Heart right ventricle (tissue), 16 donors: ENCODE measurements around the gene SCN4B. TPM values are rescaled to one million over a fixed set of nuclear protein-coding genes. Genes with fewer than 3 reads are reported as not detected.

Experiments used
- ATAC-seq, 8 donors: fragments of 200-7000 bp; cut with Tn5 transposase; one replicate each; pipeline ENCODE4 v1.9.1; 2020; ENCODE audit warnings: mild to moderate bottlenecking in 8 of 8, moderate library complexity in 8 of 8, moderate number of reproducible peaks in 1 of 8
- DNase-seq, 2 donors: peaks; one replicate each; pipeline ENCODE4 v3.0.0-alpha.2; 2020
- H3K27ac ChIP-seq, 10 donors: fragments of 200-600 bp; sonication (generic) in 2 of 10; one replicate each; pipeline versions ENCODE4 v1.5.0 to v1.8.0; 2020 to 2022; ENCODE audit warnings: mild to moderate bottlenecking in 3 of 10
- H3K27me3 ChIP-seq, 7 donors: fragments of 200-600 bp; one replicate each; pipeline ENCODE4 v1.8.0; 2021 to 2022; ENCODE audit warnings: mild to moderate bottlenecking in 2 of 7
- H3K36me3 ChIP-seq, 9 donors: fragments of 200-600 bp; sonication (generic) in 1 of 9; one replicate each; pipeline versions ENCODE4 v1.5.0 to v1.8.0; 2020 to 2022; ENCODE audit warnings: mild to moderate bottlenecking in 2 of 9
- H3K4me1 ChIP-seq, 9 donors: fragments of 200-600 bp; sonication (generic) in 1 of 9; one replicate each; pipeline versions ENCODE4 v1.5.0 to v1.8.0; 2020 to 2022; ENCODE audit warnings: mild to moderate bottlenecking in 4 of 9
- H3K4me3 ChIP-seq, 10 donors: fragments of 200-600 bp; sonication (generic) in 2 of 10; one replicate each; pipeline versions ENCODE4 v1.5.0 to v1.8.0; 2020 to 2022; ENCODE audit warnings: mild to moderate bottlenecking in 7 of 10, moderate library complexity in 2 of 10
- H3K9me3 ChIP-seq, 11 donors: fragments of 200-600 bp in 10 of 11; sonication (generic) in 2 of 11; one replicate each; pipeline versions ENCODE4 v1.5.0 to v1.8.0; 2013 to 2022; ENCODE audit warnings: mild to moderate bottlenecking in 2 of 11, control low read depth in 1 of 11, moderate library complexity in 1 of 11
- WGBS, 2 donors: extraction: QIAGEN DNeasy Blood & Tissue Kit; methylation state at CpG; one replicate each; pipeline ENCODE4 v1.1.7; 2013; ENCODE audit warnings: inconsistent platforms in 1 of 2; 5-methylcytosine and 5-hydroxymethylcytosine counted together
- intact Hi-C, 10 donors: fragments of 100-400 bp; cut with DNase I; formaldehyde crosslinking; loops; one replicate each; pipeline versions ENCODE4 v1.11.1 to v1.14.2; 2022
- polyA plus RNA-seq, 2 donors: library from polyadenylated mRNA; stranded (reverse); fragments of 200-250 nt; gene quantifications; one replicate each; pipeline ENCODE4 v1.2.3, GENCODE V29; 2013
- total RNA-seq, 10 donors: library from RNA; stranded (reverse); fragmentation: NEBNext Ultra II Directional in 3 of 10; extraction: Animal tissue kit (Norgen Biotek cat#: 25700) in 3 of 10; gene quantifications; one replicate each; pipeline versions ENCODE4 v1.2.1 to v1.2.4, GENCODE V29; 2021 to 2023
- TF ChIP-seq, protein P1 (sequence below), 9 donors: fragments of 200-600 bp; sonication (generic) in 2 of 9; IDR thresholded peaks; one replicate each; pipeline versions ENCODE4 v1.5.0 to v1.8.0; 2021 to 2022; ENCODE audit warnings: antibody characterized with exemption in 9 of 9, mild to moderate bottlenecking in 5 of 9, moderate library complexity in 1 of 9
- donor health status: Arrhythmogenic right ventricular cardiomyopathy.
- donor health status: ischemic (EF 13 %, LVEDD 7.1; RV severe dilation, severe dysfunction).
- donor health status: healthy with polysubstance abuse.
- donor health status: DM: no; HTN: yes; CAD: no.
- donor health status: DM: no; HTN: no; CAD: no.
- donor health status: ischemic (EF 25% LVEDD 6.9; RV normal size, moderate dysfunction).
- donor health status: ischemic (EF 25% LVEDD 5.7; RV mildly dilated, moderate dysfunction).
- donor health status: healthy.
- donor health status: DM: yes; HTN: yes; CAD: no.
- donor health status: Ischemic cardiomyopathy.
- donor health status: ischemic (EF 35%, LVEDD 5.7; RV mildly dilated, moderate dysfunction).
- donor health status: nonischemic (EF 11% LVEDD 7.7; RV severe dilation, severe dysfunction).
- donor health status: DM: yes; HTN: yes; CAD: no.
- donor health status: PGD.
- donor health status: ischemic (EF 29% LVEDD 5.4; RV normal size, mild dysfunction).
- donor health status: nonischemic (EF 23%, LVEDD 6.1; RV moderate dilation, normal function).

SCN4B gene
- total and polyA plus RNA-seq, 12 donors = 5.4 to 17.5 (median 9.2) TPM

DNA sequence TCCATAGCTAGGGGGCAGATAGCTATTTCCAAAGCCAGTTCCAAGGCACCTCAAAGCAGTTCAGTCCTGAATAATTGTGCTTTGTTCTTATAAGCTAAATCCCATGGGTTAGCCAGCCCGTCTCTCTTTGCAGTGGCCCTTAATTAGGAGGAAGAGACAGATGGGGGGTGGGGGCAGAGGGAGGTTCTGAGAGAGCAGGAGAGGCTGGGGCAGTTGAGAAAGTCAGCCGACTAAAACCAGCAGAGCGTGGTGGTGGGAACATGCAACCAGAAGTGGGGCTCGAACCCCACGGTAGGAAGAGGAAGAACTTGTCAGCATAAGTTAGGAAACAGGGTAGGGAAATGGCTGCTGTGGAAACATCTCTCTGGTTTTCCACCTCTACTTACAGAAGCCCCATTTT lies 10.9 kb upstream of the SCN4B start:
- no peak for ATAC-seq
- TF ChIP-seq, protein P1, sequence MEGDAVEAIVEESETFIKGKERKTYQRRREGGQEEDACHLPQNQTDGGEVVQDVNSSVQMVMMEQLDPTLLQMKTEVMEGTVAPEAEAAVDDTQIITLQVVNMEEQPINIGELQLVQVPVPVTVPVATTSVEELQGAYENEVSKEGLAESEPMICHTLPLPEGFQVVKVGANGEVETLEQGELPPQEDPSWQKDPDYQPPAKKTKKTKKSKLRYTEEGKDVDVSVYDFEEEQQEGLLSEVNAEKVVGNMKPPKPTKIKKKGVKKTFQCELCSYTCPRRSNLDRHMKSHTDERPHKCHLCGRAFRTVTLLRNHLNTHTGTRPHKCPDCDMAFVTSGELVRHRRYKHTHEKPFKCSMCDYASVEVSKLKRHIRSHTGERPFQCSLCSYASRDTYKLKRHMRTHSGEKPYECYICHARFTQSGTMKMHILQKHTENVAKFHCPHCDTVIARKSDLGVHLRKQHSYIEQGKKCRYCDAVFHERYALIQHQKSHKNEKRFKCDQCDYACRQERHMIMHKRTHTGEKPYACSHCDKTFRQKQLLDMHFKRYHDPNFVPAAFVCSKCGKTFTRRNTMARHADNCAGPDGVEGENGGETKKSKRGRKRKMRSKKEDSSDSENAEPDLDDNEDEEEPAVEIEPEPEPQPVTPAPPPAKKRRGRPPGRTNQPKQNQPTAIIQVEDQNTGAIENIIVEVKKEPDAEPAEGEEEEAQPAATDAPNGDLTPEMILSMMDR (IDR thresholded peaks at IDR 0.05) = no peak
- WGBS, 2 donors = 74% methylated on average over 5 of the region's 5 CpGs

DNA sequence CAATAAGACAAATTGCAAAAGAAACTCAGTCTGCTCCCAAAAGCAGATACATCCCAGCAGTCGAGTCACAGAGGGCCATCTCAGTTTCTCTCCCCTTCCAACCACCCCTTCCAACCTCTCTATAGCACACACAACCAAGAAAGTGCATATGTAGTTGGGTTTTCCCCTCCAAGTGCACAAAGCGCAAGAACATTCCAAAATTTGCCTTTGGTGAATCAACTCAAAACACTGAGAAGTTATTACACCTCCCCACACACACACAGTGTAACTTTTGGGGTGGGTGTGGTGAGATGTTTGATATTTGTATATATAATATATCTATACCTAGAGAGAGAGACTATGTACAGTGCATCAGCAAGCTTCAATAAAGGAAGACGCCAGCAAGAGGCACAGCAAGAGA lies 10.2 kb upstream of the SCN4B start:
- peaks cover 0 to 5% (median 0%) of the 10 kb centered on the region in 7 donors for H3K27me3 ChIP-seq
- WGBS, 2 donors = 82 to 86% methylated on average over 3 of the region's 3 CpGs

More for the DNA sequence above, 10.9 kb upstream of the SCN4B start:
- Histone ChIP-seq H3K36me3 (peaks cover 0 to 6% (median 0%) of the 10 kb centered on the region in 9 donors), H3K4me3 (no peak overlapping the region), H3K4me1 (peaks cover 0 to 7% (median 0%) of the 10 kb centered on the region in 9 donors), H3K27ac (no peak overlapping the region), H3K27me3 (peaks cover 0 to 4% (median 0%) of the 10 kb centered on the region in 7 donors), H3K9me3 (no peaks in the 10 kb centered on the region)
- intact Hi-C loops = no loop called here
- no peak for DNase-seq

DNA sequence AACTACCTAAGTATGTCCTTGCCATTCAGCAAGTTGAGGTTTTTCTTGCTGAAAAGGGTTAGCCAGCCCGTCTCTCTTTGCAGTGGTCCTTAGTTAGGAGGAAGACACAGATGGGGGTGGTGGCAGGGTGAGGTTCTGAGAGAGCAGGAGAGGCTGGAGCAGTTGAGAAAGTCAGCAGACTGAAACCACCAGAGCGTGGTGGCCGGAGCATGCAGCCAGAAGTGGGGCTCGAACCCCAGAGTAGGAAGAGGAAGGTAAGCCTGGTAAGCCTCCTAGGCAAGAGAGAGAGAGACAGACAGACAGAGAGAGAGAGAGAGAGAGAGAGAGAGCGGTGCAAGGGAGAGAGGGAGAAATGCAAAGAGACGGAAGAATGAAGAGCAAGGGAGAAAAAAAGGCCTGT lies 9.2 kb upstream of the SCN4B start:
- Histone ChIP-seq H3K4me1 (peaks cover 0 to 11% (median 0%) of the 10 kb centered on the region in 9 donors), H3K4me3 (no peak overlapping the region), H3K27ac (no peak overlapping the region), H3K27me3 (peaks cover 0 to 16% (median 0%) of the 10 kb centered on the region in 7 donors), H3K9me3 (no peaks in the 10 kb centered on the region), H3K36me3 (no peaks in the 10 kb centered on the region)
- ATAC-seq = no peak
- no peak for DNase-seq
- intact Hi-C loops = no loop called here
- TF ChIP-seq, protein P1 (IDR thresholded peaks at IDR 0.05) = no peak
- 79 to 87% methylated on average over 6 of the region's 6 CpGs for WGBS, 2 donors

More for the DNA sequence above, 10.2 kb upstream of the SCN4B start:
- no peaks in the 10 kb centered on the region for H3K36me3 ChIP-seq
- H3K4me1 ChIP-seq = peaks cover 0 to 7% (median 0%) of the 10 kb centered on the region in 9 donors
- TF ChIP-seq, protein P1 (IDR thresholded peaks at IDR 0.05) = no peak
- H3K27ac ChIP-seq = no peak overlapping the region
- H3K9me3 ChIP-seq = no peaks in the 10 kb centered on the region
- no peak for DNase-seq
- no peak for ATAC-seq
- intact Hi-C loops = no loop called here
- no peak overlapping the region for H3K4me3 ChIP-seq

DNA sequence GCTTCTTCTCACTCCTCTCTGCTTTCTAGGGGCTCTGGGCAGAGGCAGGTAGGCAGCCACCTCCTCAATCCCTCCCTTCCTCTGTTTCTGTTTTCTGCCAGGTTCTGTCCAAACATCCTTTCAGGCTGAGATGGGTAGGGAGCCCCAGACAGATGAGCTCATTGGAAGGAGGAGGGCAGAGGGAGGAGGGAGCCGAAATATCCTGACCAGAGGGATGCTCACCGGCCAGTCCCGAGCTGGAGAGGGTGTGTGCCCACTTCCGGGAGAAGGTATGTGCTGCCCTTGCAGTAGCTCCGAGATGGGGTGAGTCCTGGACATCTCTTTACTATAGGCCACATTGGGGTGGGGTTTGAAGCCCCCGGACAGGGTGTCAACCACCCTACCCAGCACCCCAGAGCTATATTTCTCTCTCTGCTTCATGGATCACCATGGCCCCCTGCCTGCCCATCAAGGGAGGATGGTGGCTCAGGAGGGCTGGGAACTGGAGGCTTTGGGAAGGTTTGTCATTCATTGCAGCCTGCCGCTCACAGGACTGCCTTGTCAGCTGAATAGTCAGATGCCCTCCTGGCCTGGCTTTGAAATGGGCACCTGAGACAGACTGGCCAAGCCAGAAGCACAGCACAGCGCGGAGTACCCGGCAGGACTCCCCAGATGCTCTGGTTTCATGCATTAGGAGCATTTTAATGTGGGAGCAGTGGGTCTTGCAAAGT lies 4.7 kb upstream of the SCN4B start:
- H3K4me1 ChIP-seq = peaks cover 0 to 28% (median 12%) of the 10 kb centered on the region in 9 donors
- TF ChIP-seq, protein P1 (IDR thresholded peaks at IDR 0.05) = no peak
- intact Hi-C loops = no loop called here
- no peak overlapping the region for H3K4me3 ChIP-seq
- no peaks in the 10 kb centered on the region for H3K36me3 ChIP-seq
- H3K27me3 ChIP-seq = peaks cover 0 to 59% (median 30%) of the 10 kb centered on the region in 7 donors
- H3K9me3 ChIP-seq = no peaks in the 10 kb centered on the region
- no peak for ATAC-seq
- 50 to 58% methylated on average over 10 of the region's 10 CpGs for WGBS, 2 donors
- no peak for DNase-seq
- no peak overlapping the region for H3K27ac ChIP-seq
